T-helper 1 cell treated with Interleukin-12 subunit alpha and Interleukin-12 subunit beta and Interleukin-4 antibody, amounts not matched to agents 30 ng/mL and 1 ng/mL, for 36 hours (primary cell): ENCODE measurements around the gene PKD1L1. TPM values are rescaled to one million over a fixed set of nuclear protein-coding genes. Genes with fewer than 3 reads are reported as not detected.

Experiments
- intact Hi-C: fragments of 100-400 bp; cut with micrococcal nuclease; formaldehyde crosslinking; loops from one replicate; pipeline ENCODE4 v1.15.1; 2024
- total RNA-seq: library from RNA; stranded (reverse); gene quantifications from 2 replicates; pipeline ENCODE4 v1.2.3, GENCODE V29; 2022

PKD1L1 gene
- total RNA-seq, 1 donor from 2014 or later, result 0.12 TPM

GRCh38 chr7:47882635-47883034 is 65.6 kb downstream of the PKD1L1 start:
- intact Hi-C loops, result no loop called here

GRCh38 chr7:47881256-47881655 is 67.0 kb downstream of the PKD1L1 start:
- intact Hi-C loops, result no loop called here

- intact Hi-C loops, result no loop called here
These were observed 69.6 kb downstream of the PKD1L1 start for GRCh38 chr7:47878662-47879061.

- intact Hi-C loops, result no loop called here
These were observed 70.9 kb downstream of the PKD1L1 start for GRCh38 chr7:47877336-47877735.

DNA sequence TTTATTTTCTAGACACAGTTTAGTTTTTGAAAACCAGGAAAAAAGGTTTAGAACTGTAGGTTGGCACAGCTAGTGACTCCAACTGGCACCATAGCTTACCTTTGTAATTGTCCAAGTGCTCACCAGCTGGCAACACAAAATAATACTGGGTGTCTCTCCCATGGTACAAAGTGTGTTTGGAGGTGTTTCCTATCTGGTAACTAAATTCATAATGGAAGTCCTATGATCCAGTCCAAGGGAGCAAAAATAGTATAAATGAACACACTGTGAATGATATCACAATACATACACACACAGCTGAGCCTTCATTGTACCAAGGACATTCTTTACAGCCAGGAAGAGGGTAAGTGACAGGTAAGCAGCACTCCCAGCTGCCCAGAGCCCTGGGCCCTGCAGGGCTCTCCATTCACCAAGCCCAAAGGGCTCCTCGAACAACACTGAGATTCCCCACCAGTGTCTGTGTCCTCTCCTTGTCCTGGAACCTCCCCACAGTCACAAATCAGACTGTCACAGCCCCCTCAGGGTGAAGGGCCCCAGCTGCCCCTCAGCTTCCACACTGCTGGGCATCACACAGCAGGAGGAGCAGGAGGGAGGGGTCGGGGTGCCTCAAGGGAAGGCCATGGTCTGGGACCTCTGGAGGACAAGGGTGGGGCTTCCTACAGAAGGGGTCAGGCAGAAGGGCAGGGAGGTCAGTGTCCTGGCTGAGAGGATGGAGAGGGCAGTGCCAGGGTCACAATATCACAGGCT is 72.1 kb downstream of the PKD1L1 start:
- intact Hi-C loops, result no loop called here

GRCh38 chr7:47875406-47875805 is 72.9 kb downstream of the PKD1L1 start:
- intact Hi-C loops, result no loop called here

DNA sequence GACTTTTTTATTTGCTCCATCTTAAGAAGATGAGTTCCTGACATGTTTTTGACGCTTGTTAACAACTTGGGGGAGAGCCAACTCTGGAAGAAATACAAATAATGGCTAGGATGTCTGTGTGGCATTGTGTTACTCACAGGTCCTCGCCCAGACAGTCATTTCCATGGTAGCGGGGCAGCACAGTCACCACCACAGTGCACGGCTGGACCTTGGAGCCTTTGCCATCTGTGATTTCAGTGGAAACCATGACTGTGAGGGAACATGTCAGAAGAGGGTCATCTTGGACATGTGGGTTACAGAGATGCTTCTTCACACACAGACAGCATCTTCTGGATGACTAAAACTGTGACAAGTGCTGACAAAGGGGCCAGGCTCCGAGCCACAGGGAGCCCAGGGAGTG is 74.5 kb downstream of the PKD1L1 start:
- intact Hi-C loops, result no loop called here

GRCh38 chr7:47867286-47867685 is 81.0 kb downstream of the PKD1L1 start:
- intact Hi-C loops, result no loop called here

GRCh38 chr7:47866120-47866519 is 82.1 kb downstream of the PKD1L1 start:
- intact Hi-C loops, result no loop called here

GRCh38 chr7:47852330-47853245 is 95.7 kb downstream of the PKD1L1 start:
- intact Hi-C loops, result no loop called here

GRCh38 chr7:47847207-47847606 is 101.1 kb downstream of the PKD1L1 start:
- intact Hi-C loops, result no loop called here

GRCh38 chr7:47846138-47846836 is 102.0 kb downstream of the PKD1L1 start:
- intact Hi-C loops, result no loop called here

DNA sequence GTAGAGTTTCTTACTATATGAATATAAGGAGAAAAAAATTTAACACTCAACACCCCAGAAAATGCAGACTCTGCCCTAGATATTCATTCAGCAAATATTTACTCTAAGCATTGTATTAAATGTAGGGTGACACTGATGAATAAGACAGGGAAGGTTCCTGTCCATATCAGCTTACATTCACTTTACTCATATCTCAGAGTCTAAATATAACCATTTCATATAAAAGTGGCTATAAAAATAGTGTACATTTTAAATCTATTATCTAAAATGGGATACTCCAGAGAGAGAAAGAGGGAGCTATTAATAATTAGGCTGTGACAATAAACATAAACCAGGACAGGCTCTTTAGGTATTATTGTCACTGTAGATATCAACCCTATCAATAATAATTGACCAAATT is 104.0 kb downstream of the PKD1L1 start:
- intact Hi-C loops, result no loop called here

GRCh38 chr7:47843291-47843690 is 105.0 kb downstream of the PKD1L1 start:
- intact Hi-C loops, result no loop called here

DNA sequence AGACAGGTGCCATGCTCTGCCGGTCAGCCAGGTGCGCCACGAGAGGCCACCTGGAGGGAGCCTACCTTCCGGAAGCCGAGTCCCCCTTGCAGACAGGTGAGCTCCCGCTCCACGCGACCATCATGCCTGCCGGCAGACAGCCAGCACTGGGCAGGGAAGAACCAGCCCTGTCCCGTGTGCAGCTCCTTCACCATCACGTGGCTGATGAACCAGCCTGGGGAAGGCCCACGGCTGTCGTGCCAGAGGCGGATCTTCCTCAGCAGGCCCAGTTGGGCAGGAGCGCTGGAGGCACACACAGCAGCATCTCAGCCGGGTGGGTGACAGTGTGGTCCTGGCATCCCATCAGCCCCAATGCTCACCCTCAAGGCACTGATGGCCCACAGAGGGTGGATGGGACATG is 108.9 kb downstream of the PKD1L1 start:
- intact Hi-C loops, result no loop called here

DNA sequence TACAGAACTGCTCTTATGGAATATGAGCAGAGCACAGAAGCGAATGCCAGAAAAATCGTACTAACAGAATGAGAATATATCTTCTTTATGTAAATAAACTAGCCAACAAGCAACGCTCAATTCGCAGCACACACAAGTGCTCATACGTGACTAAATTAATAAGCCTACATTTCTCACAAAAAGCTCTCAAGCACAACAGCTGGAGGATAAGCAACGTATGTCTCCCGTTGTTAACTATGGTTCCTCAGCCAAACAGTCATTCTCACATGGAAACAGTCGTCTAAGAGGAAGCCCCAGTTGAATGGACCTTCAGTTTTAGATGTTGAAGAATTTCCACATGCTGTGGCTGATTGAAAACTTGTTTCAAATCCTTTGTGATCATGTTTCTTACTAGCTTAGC is 110.4 kb downstream of the PKD1L1 start:
- intact Hi-C loops, result no loop called here

- intact Hi-C loops, result no loop called here
These were observed 111.6 kb downstream of the PKD1L1 start for GRCh38 chr7:47836503-47837202.

DNA sequence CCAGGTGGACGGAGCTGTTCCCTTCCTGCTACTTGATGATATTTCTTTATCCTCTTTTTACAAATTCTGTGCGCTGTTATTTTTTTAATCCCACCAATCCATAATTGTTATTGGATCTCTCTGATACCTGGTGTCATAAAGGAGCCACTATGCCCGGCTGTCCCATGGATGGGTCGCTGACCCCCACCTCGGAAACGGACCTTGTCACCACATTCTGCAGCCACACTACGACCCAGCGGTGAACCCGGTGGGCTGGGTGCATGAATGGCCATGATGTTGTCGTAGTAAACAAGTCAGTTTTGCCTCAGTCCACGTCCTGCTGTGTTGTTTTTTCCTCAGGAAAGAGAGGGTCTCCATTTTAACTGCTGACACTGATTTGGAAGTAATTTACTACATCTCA is 112.2 kb downstream of the PKD1L1 start:
- intact Hi-C loops, result no loop called here

DNA sequence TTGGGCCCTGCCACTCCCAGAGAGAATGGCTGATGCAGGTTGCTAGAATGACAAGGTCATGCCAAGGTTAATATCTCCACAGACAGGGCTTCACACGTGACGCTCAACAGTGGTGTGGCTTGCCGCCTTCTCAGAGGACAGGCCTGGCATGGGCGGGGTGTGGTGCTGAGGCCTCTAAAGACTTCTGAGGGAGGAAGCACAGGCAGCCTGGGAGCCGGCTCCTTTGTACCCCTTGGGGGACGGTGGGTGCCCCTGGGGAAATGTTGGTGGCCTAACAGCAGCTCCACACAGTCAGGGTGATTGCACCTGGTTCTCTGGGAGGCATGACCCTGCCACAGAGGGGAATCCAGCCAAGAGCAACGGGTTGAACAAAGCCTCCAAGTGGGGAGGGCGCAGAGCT is 115.1 kb downstream of the PKD1L1 start:
- intact Hi-C loops, result no loop called here

GRCh38 chr7:47832105-47832715 is 116.1 kb downstream of the PKD1L1 start:
- intact Hi-C loops, result no loop called here

DNA sequence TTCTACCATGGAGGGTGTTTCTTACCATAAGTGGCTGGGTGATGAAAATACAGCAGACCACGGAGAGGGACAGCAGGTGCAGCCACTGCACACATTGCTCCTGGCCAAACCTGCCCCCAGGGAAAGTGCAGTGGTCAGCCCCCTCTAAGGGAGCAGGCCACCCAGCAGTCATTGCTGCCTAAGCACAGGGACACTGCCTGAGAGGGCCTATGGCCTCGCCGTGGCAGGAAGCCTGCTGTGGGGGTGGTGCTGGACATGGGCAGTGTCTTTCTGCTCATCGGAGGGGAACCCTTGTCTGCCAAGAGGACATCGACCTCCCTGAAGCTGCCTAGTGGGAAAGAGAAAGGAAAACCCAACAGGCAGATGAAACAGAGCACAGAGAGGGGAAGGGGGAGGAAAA is 118.3 kb downstream of the PKD1L1 start:
- intact Hi-C loops, result no loop called here
